Tongue (tissue), 2 donors: Measurements from ENCODE around the gene FRRS1. TPM values are rescaled to one million over a fixed set of nuclear protein-coding genes. Genes with fewer than 3 reads are reported as not detected.

ENCODE experiments used
- DNase-seq: peaks from one replicate; pipeline ENCODE4 v3.0.0-alpha.2; 2015
- total RNA-seq: library from RNA; depleted of rRNA; stranded (reverse); fragments of >200 nt; gene quantifications from one replicate; pipeline ENCODE4 v1.2.3, GENCODE V29; 2014

The FRRS1 gene
- total RNA-seq, 1 donor from 2014 or later = 11.9 TPM

- DNase-seq = no peak
These were observed 38.8 kb downstream of the FRRS1 start for GRCh38 chr1:99727575-99728185.

DNA sequence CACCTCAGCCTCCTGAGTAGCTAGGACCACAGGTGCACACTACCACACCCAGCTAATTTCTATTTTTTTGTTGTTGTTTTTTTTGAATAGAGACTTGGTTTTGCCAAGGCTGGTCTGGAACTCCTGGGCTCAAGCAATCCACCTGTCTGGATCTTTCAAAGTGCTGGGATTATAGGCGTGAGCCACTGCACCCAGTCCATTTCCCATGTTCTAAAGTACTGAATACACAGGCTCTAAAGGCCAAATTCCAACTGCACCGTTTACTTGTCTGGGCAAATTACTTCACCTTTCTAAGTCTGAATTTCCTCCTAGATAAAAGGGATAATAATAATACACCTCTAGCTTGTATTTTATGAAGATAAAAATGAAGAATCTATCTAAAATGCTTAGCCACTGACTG is 39.6 kb downstream of the FRRS1 start:
- no peak for DNase-seq

GRCh38 chr1:99726407-99726806 is 40.0 kb downstream of the FRRS1 start:
- no peak for DNase-seq

GRCh38 chr1:99725996-99726395 is 40.4 kb downstream of the FRRS1 start:
- DNase-seq = no peak

DNA sequence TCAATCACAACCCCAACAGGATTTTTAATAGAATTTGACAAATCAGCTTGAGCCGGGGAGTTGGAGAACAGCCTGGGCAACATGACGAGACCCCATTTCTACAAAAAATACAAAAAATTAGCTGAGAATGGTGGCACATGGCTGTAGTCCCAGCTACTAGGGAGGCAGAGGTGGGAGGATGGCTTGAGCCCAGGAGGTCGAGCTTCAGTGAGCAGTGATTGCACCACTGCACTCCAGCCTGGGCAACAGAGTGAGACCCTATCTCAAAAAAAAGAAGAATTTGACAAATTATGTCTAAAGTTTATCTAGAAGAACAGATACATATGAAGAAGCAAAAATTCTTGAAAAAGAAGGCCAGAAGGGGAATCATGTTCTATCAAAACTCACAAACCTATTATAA is 43.2 kb downstream of the FRRS1 start:
- DNase-seq = no peak

GRCh38 chr1:99717005-99717404 is 49.4 kb downstream of the FRRS1 start:
- DNase-seq = no peak

DNA sequence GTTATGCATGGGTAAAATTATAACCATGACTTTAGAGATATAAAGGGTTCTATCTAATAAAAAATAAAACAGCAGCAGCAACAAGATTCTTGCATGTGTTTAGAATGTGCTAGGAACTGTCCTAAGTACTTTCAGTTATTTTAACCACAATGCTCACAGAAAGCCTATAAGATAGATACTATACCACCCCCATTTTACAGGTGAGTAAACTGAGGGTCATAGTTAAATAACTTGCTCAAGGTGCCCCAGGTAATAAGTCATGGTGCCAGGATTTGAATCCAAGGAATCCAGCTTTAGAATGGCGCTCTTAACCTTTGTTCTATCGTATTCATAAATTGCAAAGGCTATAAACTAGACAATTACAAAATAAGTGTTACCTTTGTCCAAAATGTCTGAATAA is 53.4 kb downstream of the FRRS1 start:
- no peak for DNase-seq

DNA sequence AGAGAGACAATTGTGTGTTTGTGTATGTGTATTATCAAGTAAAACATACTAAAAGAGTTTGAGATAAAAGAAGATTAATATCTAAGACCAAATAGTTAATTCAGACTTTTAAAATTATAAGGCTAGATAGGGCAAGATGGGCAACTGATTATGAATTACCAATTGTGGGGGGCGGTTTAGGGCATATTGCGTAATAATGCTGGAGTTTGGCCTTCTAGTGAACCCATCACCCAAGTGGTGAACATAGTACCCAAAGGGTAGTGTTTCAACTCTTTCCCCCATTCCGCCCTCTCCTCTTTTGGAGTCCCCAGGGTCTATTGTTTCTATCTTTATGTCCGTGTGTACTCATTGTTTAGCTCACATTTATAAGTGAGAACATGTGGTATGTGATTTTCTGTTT is 55.4 kb downstream of the FRRS1 start:
- DNase-seq = no peak

DNA sequence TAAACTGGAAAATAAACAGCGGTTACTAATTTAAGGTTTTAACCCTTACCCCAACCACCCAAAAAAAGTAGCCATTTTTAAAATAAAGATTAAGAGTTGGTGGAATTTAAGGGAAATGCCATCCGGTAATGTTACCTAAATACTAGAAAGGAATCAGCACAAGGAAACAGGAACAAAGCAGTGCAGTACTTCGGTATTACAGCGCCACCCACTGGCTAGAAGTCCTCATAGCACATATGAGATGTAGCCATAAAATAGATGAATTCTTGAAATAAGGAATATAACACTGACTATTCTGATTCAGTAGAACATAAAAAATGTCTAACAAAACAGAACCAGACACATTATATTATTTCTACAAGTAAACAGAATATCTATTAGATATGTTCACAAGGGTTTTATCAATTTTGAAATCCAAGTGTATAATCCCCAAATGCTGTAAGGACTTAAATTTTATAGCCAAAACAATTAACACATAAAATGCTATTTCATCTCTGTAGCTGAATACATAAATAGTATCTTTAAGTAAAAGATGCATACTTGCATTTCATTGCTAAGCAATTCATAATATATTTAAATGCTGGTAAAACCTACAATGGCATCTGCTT is 58.8 kb downstream of the FRRS1 start:
- peak; percentile 88 for DNase-seq

- no peak for DNase-seq
These were observed 61.0 kb downstream of the FRRS1 start for GRCh38 chr1:99705385-99705784.

- no peak for DNase-seq
These were observed 62.0 kb downstream of the FRRS1 start for GRCh38 chr1:99704356-99704816.

- DNase-seq = no peak
These were observed 64.2 kb downstream of the FRRS1 start for GRCh38 chr1:99702221-99702620.

DNA sequence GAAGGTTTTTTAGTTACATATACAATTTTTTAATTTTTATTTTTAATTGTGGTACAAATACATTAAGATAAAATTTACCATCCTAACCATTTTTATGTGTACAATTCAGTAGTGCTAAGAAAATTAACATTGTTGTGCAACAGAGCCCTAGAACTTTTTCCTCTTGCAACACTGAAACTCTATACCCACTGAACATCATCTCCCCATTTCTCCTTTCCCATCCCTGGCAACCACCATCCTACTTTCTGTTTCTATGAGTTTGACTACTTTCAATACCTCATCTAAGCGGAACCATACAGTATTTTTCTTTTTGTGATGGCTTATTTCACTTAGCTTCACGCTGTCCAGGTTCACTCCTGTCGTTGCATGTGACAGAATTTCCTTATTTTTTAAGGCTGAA is 66.4 kb downstream of the FRRS1 start:
- no peak for DNase-seq

DNA sequence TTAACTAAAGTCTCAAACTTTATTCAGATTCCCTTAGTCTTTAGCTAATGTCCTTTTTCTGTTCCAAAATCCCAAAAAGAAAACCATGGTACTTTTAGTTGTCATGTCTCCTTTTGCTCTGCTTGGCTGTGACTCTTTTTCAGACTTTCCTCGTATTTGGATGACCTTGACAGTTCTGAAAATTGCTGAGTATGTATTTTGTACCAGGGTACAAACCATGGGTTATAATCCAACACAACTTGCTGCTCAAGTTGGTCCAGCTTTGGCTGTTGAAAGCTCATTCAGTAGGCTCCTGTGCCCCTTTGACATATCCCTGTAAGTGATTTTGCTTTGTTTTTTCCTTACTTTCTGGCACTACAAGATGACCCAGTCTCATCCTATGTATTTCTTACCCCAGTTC is 68.9 kb downstream of the FRRS1 start:
- no peak for DNase-seq

DNA sequence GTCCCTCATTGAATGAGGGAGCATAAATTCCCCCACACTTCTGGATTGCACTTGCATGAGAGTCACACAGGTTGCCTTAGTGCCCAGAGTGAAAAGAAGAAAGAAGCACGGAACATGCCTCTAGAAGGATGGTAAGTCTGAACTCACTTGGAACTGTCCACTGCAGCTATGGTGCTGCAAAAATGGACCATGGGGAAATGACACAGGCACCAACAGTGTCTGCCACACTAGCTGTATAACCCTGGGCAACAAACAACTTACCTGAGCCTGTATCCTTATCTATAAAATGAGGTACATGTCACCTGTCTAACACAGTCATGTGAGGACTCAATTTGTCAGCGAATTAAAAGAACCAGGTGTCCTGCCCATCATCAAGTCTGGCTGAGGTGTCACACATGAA is 69.8 kb downstream of the FRRS1 start:
- no peak for DNase-seq

- DNase-seq = no peak
These were observed 75.3 kb downstream of the FRRS1 start for GRCh38 chr1:99691175-99691574.

GRCh38 chr1:99685516-99686180 is 80.8 kb downstream of the FRRS1 start:
- DNase-seq = peak; percentile 97

DNA sequence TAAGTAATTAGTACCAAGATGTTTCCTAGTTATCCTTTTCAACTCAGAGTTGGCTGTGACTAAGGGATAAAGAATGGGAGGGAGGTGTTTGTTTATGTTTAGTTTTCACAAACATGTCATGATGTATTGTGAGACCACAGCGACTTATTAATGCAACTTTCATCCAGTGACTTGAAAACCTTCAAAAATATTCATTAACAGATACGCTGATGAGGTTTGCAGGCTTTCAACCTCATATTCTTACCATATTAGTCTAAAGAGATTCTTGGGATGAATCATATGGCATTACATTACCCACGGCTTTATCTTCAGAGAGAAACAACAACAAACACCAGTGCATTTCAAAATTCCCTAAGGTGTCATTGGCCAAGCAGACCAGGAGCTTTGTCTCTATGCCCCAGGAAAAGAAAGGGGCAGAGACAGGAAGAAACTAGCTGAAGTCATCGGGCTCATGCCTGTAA is 84.1 kb downstream of the FRRS1 start:
- DNase-seq = no peak

- DNase-seq = no peak
These were observed 84.9 kb downstream of the FRRS1 start for GRCh38 chr1:99681583-99681982.

DNA sequence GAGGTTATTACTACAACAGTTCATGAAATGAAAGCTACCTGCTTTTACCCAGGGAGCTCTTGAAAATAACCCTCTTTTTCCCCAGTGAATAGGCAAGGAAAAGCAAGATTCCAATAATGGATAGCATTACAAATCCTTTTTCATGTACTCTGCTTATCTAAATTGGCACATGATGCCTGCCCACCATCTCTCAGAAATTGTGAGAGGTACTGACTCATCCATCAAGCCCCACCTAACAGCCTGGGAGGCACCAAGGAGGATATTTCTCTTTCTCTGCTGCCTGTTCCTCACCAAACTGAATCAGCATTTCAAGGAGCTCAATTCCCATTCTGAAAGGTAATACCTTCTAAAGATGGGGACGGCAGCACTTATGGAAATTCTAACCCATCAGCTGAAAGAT is 86.2 kb downstream of the FRRS1 start:
- no peak for DNase-seq

- no peak for DNase-seq
These were observed 89.0 kb downstream of the FRRS1 start for GRCh38 chr1:99677416-99677815.

DNA sequence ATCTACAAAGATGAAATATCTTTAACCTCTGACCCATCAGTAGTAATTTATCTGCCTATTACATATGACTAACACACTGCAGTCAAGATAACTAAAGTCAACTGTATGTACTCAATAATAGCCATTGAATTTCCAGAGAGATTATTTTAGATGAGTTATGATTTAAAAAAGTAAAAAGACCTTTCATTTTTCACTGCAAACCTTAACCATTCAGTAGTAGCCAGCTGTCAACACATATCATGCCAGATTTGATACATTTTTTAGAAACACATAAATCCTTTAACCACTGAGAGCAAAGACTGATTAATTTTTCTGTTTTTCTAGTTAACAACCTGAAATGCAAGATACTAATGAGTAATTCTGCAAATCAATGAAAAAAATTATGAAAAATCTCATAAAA is 89.6 kb downstream of the FRRS1 start:
- DNase-seq = no peak

DNA sequence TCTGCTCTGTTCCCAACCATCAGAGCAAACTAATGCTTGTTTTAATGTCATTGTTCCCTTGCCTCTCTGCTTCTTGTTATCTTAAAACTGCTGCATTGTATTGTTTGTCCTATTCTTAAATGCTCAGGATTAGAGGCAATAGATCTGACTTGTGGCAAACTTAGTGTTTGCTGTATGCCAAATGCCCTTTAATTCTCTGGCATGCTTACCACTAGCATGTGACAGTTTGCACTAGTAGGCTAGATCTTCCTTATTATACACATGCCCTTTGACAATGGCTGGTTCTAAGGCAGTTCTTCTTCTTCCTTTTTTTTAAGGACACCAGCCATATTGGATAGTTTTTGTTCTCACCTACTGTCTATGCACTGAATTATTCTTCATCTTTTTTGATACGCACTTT is 90.4 kb downstream of the FRRS1 start:
- no peak for DNase-seq

DNA sequence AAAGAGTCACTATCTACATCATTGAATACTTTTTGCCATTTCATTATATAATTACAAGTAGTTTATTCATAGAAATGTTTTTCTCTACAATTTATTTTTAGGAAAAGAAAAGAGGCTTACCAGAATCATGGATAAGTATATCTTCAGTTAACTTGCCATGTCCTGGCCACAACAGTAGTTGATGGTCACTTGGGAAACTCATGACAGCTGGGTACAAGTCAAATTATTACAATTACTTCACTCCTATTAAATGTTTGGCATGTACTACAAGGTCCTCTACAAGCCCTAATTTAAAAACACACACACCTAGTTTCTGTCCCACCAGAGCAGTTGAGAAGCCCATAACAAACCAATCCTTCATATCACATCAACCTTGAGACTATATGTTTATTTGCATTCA is 91.1 kb downstream of the FRRS1 start:
- DNase-seq = no peak
